Psoas muscle (tissue), 8 donors: Measurements from ENCODE around the gene CAPRIN1. TPM values are rescaled to one million over a fixed set of nuclear protein-coding genes. Genes with fewer than 3 reads are reported as not detected.

Source experiments
- ATAC-seq, 4 donors: fragments of 200-7000 bp; cut with Tn5 transposase; one replicate each; pipeline ENCODE4 v1.9.1; 2020; ENCODE audit warnings: moderate library complexity in 3 of 4, mild to moderate bottlenecking in 2 of 4
- DNase-seq, 2 donors: peaks; one replicate each; pipeline ENCODE4 v3.0.0-alpha.2; 2020
- H3K27ac ChIP-seq: fragments of 200-600 bp; one replicate; pipeline ENCODE4 v1.8.0; 2022
- H3K27me3 ChIP-seq, 3 donors: fragments of 200-600 bp in 1 of 3; one replicate each; pipeline versions ENCODE4 v1.6.1 to v1.8.0; 2013 to 2022; ENCODE audit warnings: low read length in 2 of 3, mild to moderate bottlenecking in 2 of 3, moderate library complexity in 1 of 3; ENCODE audit not compliant: insufficient read depth in 3 of 3
- H3K36me3 ChIP-seq, 2 donors: fragments of 200-600 bp in 1 of 2; one replicate each; pipeline versions ENCODE4 v1.6.1 to v1.8.0; 2013 to 2022; ENCODE audit warnings: low read depth in 1 of 2, mild to moderate bottlenecking in 1 of 2, moderate library complexity in 1 of 2; ENCODE audit not compliant: insufficient read depth in 1 of 2
- H3K4me1 ChIP-seq: fragments of 200-600 bp; one replicate; pipeline ENCODE4 v1.8.0; 2022
- H3K4me3 ChIP-seq: fragments of 200-600 bp; one replicate; pipeline ENCODE4 v1.8.0; 2022; ENCODE audit warnings: mild to moderate bottlenecking
- H3K9me3 ChIP-seq: fragments of 200-600 bp; one replicate; pipeline ENCODE4 v1.8.0; 2022
- CTCF ChIP-seq: fragments of 200-600 bp; IDR thresholded peaks from one replicate; pipeline ENCODE4 v1.8.0; 2022; ENCODE audit warnings: antibody characterized with exemption
- WGBS, 3 donors: extraction: QIAGEN DNeasy Blood & Tissue Kit; methylation state at CpG; one replicate each; pipeline versions ENCODE4 v1.1.6 to v1.1.7; 2013; 5-methylcytosine and 5-hydroxymethylcytosine counted together
- intact Hi-C, 2 donors: fragments of 100-400 bp; cut with DNase I; formaldehyde crosslinking; loops; one replicate each; pipeline versions ENCODE4 v1.11.0 to v1.14.2; 2022
- polyA plus RNA-seq, 3 donors: library from polyadenylated mRNA; stranded (reverse); fragments of 200-250 nt; gene quantifications; one replicate each; pipeline ENCODE4 v1.2.3, GENCODE V29; 2013
- total RNA-seq, 4 donors: library from RNA; stranded (reverse); fragmentation: NEBNext Ultra II Directional in 2 of 4; extraction: Animal tissue kit (Norgen Biotek cat#: 25700) in 2 of 4; gene quantifications; one replicate each; pipeline versions ENCODE4 v1.2.1 to v1.2.4, GENCODE V29; 2021 to 2023
- donor health status: healthy with polysubstance abuse.
- donor health status: DM: no; HTN: no; CAD: no; lungs with moderate emphysema.
- donor health status: Bipolar disorder and iron deficiency.
- donor health status: healthy.
- donor health status: DM: yes; HTN: yes; CAD: no.
- donor health status: DM: no; HTN: no; CAD: no.
- donor health status: DM: no; HTN: no; CAD: no.
- donor health status: DM: yes; HTN: yes; CAD: no.

The CAPRIN1 gene
- total and polyA plus RNA-seq, 7 donors = 31.4 to 122 (median 70.3) TPM

DNA sequence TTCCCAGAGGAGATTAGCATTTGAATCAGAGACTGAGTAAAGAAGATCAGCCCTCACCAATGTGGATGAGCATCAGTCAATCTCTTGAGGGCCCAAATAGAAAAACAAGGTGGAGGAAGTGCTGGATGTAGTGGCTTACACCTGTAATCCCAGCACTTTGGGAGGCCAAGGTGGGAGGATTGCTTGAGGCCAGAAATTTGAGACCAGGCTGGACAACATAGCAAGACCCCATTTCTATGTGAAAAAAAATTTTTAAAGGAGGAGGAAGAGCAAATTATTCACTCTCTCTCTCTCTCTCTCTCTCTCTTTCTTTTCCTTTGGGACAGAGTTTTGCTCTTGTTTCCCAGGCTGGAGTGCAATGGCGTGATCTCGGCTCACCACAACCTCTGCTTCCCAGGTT, 18.1 kb upstream of the CAPRIN1 start:
- TF ChIP-seq CTCF = no peak
- H3K9me3 ChIP-seq = no peaks in the 10 kb centered on the region
- H3K36me3 ChIP-seq = no peaks in the 10 kb centered on the region
- no peak overlapping the region for H3K27ac ChIP-seq
- WGBS, 3 donors = 92 to 100% (median 94%) methylated on average over 2 of the region's 2 CpGs
- DNase-seq (no peak), ATAC-seq (no peak)
- peaks cover 15% of the 10 kb centered on the region for H3K4me1 ChIP-seq
- no peak overlapping the region for H3K4me3 ChIP-seq
- no peaks in the 10 kb centered on the region for H3K27me3 ChIP-seq
- intact Hi-C loops = no loop called here

DNA sequence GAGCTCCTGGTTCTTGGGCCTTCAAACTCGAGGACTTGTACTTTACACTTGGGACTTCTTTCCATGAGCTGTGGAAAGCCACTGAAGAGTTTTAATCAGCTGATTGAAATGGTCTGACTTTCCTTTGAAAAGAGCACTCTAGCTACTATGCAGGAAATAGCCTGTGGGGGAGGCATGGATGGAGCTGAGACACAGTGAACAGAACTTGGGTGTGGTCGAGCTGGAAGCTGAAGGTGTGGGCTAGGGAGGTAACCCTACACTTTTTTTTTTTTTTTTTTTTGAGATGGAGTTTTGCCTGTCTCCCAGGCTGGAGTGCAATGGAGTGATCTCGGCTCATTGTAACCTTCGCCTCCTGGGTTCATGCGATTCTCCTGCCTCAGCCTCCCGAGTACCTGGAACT, 17.5 kb upstream of the CAPRIN1 start:
- DNase-seq (no peak), ATAC-seq (no peak)
- Histone ChIP-seq H3K4me1 (peaks cover 9% of the 10 kb centered on the region), H3K9me3 (no peaks in the 10 kb centered on the region), H3K27ac (no peak overlapping the region), H3K4me3 (no peak overlapping the region), H3K27me3 (no peaks in the 10 kb centered on the region), H3K36me3 (no peaks in the 10 kb centered on the region)
- intact Hi-C loops = no loop called here
- 84 to 91% (median 84%) methylated on average over 6 of the region's 6 CpGs for WGBS, 3 donors
- no peak for TF ChIP-seq CTCF

- H3K4me1 ChIP-seq = no peaks in the 10 kb centered on the region
Measured at GRCh38 chr11:34036456-34036855, 15.1 kb upstream of the CAPRIN1 start.

GRCh38 chr11:34037016-34037415, 14.5 kb upstream of the CAPRIN1 start:
- no peak overlapping the region for H3K4me3 ChIP-seq
- ATAC-seq (no peak), DNase-seq (no peak)
- no peak overlapping the region for H3K27ac ChIP-seq
- intact Hi-C loops = no loop called here
- H3K9me3 ChIP-seq = no peaks in the 10 kb centered on the region
- H3K4me1 ChIP-seq = no peaks in the 10 kb centered on the region
- H3K27me3 ChIP-seq = no peaks in the 10 kb centered on the region
- WGBS, 3 donors = 91 to 100% (median 100%) methylated on average over 2 of the region's 2 CpGs
- TF ChIP-seq CTCF = no peak
- no peaks in the 10 kb centered on the region for H3K36me3 ChIP-seq

More at GRCh38 chr11:34036456-34036855, 15.1 kb upstream of the CAPRIN1 start:
- intact Hi-C loops = no loop called here
- no peaks in the 10 kb centered on the region for H3K27me3 ChIP-seq
- no peaks in the 10 kb centered on the region for H3K36me3 ChIP-seq
- 73 to 86% (median 79%) methylated on average over 1 of the region's 1 CpG for whole genome bisulfite sequencing, 3 donors
- no peak overlapping the region for H3K4me3 ChIP-seq
- DNase-seq (no peak), ATAC-seq (no peak)
- no peak for TF ChIP-seq CTCF
- H3K9me3 ChIP-seq = no peaks in the 10 kb centered on the region
- no peak overlapping the region for H3K27ac ChIP-seq

GRCh38 chr11:34040571-34040970, 11.0 kb upstream of the CAPRIN1 start:
- H3K4me1 ChIP-seq = no peaks in the 10 kb centered on the region
- no peak for TF ChIP-seq CTCF
- H3K9me3 ChIP-seq = no peaks in the 10 kb centered on the region
- no peak for DNase-seq
- no peaks in the 10 kb centered on the region for H3K36me3 ChIP-seq
- H3K27me3 ChIP-seq = peaks cover 0 to 2% (median 0%) of the 10 kb centered on the region in 3 donors
- no peak for ATAC-seq
- no peak overlapping the region for H3K27ac ChIP-seq
- intact Hi-C loops = no loop called here
- no peak overlapping the region for H3K4me3 ChIP-seq
- WGBS, 3 donors = 94 to 96% (median 95%) methylated on average over 11 of the region's 11 CpGs
